AG10803 (cell line): ENCODE measurements around the gene AURKAIP1.

Experiments
- DNase-seq: peaks from one replicate; pipeline ENCODE4 v3.0.0; 2010; ENCODE audit warnings: low read depth
- H3K4me3 ChIP-seq: 2 replicates; pipeline ENCODE4 v1.5.1; 2011; ENCODE audit warnings: mild to moderate bottlenecking, low read length, control low read depth
- TF ChIP-seq, protein P1 (sequence below): conservative IDR thresholded peaks from 2 replicates; pipeline ENCODE4 v1.5.1; 2011; ENCODE audit warnings: mild to moderate bottlenecking, low read length, control low read depth, inconsistent platforms

The AURKAIP1 gene

DNA sequence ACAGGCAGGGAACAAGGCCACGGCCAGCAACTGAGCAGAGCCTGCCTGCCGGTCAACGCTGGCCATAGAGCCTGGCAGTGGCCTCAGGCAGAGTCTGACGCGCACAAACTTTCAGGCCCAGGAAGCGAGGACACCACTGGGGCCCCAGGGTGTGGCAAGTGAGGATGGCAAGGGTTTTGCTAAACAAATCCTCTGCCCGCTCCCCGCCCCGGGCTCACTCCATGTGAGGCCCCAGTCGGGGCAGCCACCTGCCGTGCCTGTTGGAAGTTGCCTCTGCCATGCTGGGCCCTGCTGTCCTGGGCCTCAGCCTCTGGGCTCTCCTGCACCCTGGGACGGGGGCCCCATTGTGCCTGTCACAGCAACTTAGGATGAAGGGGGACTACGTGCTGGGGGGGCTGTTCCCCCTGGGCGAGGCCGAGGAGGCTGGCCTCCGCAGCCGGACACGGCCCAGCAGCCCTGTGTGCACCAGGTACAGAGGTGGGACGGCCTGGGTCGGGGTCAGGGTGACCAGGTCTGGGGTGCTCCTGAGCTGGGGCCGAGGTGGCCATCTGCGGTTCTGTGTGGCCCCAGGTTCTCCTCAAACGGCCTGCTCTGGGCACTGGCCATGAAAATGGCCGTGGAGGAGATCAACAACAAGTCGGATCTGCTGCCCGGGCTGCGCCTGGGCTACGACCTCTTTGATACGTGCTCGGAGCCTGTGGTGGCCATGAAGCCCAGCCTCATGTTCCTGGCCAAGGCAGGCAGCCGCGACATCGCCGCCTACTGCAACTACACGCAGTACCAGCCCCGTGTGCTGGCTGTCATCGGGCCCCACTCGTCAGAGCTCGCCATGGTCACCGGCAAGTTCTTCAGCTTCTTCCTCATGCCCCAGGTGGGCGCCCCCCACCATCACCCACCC is 43.7 kb downstream of the AURKAIP1 start, which contains the start of gene TAS1R3:
TAS1R3 (plus strand) TSS at position 213 of the 898 bp plus-strand sequence; CDS start at position 279, 66 bp downstream.
- no peak within 1 kb of the TSS for H3K4me3 ChIP-seq

DNA sequence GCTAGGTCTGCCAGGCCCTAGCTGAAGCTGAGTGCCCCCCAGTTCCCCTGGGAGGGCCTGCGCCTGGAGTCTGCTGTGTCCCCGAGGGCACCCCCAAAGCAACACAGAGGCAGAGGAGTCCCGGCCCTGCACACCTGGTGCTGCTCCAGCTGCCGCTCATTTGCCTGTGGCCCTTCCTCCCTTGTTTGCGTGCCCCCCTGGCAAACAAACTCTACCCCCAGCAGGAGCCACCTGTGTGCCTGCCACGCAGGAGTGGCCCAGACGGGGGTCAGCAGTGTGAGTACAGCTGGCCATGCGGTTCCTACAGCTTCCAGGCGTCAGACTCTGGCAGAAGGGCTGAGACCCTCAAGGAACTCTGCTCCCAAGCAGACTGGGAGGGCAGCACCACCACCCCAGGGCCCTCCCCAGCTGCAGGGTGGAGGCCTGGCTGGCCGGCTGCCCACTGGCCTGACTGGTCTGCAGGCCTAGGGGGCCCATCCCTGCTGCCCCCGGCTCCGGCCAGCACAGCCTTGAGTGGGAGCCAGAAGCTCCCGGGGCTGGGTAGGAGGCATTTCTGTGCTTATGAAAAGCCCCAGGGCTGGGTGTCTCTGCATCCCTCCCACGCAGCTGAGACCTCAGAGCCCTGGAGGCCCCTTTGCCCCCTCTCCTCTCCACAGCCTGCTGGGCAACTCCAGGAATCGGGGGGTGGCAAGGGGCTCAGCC is 44.5 kb downstream of the AURKAIP1 start:
- H3K4me3 ChIP-seq = no peak overlapping the region
- no peak for DNase-seq

More for the DNA sequence above, 43.7 kb downstream of the AURKAIP1 start, which contains the start of gene TAS1R3:
- TF ChIP-seq, protein P1, sequence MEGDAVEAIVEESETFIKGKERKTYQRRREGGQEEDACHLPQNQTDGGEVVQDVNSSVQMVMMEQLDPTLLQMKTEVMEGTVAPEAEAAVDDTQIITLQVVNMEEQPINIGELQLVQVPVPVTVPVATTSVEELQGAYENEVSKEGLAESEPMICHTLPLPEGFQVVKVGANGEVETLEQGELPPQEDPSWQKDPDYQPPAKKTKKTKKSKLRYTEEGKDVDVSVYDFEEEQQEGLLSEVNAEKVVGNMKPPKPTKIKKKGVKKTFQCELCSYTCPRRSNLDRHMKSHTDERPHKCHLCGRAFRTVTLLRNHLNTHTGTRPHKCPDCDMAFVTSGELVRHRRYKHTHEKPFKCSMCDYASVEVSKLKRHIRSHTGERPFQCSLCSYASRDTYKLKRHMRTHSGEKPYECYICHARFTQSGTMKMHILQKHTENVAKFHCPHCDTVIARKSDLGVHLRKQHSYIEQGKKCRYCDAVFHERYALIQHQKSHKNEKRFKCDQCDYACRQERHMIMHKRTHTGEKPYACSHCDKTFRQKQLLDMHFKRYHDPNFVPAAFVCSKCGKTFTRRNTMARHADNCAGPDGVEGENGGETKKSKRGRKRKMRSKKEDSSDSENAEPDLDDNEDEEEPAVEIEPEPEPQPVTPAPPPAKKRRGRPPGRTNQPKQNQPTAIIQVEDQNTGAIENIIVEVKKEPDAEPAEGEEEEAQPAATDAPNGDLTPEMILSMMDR = no peak
- DNase-seq = no peak

DNA sequence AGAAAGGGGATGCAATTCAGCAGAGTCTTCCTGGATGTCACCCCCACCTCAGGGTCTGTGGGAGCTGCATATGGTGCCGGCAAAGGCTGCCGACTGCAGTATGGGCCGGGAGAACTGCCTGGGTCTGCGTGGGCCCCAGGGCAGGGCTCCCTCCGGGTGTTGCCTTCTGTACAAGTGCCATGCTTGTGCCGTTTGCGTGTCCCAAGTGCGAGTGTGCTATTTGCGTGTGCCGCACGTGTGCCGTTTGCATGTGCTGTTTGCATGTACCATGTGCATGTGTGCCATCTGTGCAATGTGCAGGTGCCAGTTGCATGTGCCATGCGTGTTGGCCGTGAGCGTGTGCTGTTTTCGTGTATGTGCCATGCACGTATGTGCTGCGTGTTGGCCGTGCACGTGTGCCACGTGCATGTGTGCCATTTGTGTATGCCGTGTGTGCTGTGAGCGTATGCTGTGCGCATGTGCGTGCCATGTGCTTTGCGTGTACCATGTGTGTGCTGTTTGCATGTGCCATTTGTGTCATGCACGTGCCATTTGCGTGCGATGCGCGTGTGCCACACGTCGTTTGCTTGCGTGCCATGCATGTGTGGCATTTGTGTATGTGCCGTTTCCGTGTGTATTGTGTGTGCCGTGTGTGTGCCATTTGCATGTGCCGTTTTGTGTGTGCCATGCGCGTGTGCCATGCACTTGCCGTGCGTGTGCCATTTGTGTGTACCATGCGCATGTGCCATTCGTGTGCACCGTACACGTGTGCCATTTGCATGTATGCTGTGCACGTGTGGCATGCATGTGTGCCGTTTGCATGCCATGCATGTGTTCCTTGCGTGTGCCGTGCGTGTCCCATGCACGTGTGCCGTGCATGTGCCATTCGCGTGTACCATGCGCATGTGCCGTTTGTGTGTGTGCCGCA is 45.5 kb downstream of the AURKAIP1 start:
- TF ChIP-seq, protein P1 = no peak
- no peak overlapping the region for H3K4me3 ChIP-seq
- DNase-seq = no peak

More for the DNA sequence above, 44.5 kb downstream of the AURKAIP1 start:
- TF ChIP-seq, protein P1 = no peak

DNA sequence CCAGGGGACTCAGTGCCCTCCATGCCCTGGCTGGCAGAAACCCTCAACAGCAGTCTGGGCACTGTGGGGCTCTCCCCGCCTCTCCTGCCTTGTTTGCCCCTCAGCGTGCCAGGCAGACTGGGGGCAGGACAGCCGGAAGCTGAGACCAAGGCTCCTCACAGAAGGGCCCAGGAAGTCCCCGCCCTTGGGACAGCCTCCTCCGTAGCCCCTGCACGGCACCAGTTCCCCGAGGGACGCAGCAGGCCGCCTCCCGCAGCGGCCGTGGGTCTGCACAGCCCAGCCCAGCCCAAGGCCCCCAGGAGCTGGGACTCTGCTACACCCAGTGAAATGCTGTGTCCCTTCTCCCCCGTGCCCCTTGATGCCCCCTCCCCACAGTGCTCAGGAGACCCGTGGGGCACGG is 46.8 kb downstream of the AURKAIP1 start:
- DNase-seq = no peak
- TF ChIP-seq, protein P1 = no peak
- no peak overlapping the region for H3K4me3 ChIP-seq

DNA sequence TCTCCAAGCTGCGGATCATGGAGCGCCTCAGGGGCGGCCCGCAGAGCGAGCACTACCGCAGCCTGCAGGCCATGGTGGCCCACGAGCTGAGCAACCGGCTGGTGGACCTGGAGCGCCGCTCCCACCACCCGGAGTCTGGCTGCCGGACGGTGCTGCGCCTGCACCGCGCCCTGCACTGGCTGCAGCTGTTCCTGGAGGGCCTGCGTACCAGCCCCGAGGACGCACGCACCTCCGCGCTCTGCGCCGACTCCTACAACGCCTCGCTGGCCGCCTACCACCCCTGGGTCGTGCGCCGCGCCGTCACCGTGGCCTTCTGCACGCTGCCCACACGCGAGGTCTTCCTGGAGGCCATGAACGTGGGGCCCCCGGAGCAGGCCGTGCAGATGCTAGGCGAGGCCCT is 47.7 kb downstream of the AURKAIP1 start:
- DNase-seq = no peak
- H3K4me3 ChIP-seq = no peak overlapping the region
- TF ChIP-seq, protein P1 = no peak

DNA sequence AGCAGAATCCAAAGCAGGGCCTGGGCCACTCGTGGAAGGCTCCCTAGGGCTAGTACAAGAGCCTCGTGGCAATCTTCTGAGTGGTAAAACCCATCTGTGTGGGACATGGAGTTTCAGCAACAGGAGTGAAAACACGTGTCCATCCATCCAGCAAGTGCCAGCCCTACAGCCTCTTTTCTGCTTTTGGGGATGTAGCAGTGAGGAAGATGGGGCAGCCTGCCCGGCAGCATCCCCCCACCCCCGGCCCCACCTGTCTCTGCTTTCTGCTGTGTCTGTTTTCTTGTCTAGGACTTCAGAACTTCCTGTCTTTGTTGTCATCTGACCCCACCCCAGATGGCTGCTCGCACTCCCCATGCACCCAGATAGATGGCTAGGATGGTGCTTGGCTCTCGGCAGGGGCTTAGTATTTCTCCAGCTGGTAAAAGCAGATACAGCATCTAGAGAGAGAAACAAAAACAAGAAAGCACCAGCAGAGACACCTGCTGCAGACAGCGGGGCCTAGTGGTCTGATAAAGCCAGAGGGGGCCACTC is 48.9 kb downstream of the AURKAIP1 start:
- H3K4me3 ChIP-seq = no peak overlapping the region; the same call in 1 of the 2 replicates
- no peak for DNase-seq
- TF ChIP-seq, protein P1 = no peak
